ENCODE data around the gene GIPC1. TPM values are rescaled to one million over a fixed set of nuclear protein-coding genes. Genes with fewer than 3 reads are reported as not detected.
A peak's percentile ranks its signal among the peaks of the same experiment; 100 is the strongest.

The GIPC1 gene, protein sequence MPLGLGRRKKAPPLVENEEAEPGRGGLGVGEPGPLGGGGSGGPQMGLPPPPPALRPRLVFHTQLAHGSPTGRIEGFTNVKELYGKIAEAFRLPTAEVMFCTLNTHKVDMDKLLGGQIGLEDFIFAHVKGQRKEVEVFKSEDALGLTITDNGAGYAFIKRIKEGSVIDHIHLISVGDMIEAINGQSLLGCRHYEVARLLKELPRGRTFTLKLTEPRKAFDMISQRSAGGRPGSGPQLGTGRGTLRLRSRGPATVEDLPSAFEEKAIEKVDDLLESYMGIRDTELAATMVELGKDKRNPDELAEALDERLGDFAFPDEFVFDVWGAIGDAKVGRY
- total RNA-seq (2012; rRNA removed) = 74.2 and 77.5 TPM in 2 replicates
- polyA plus RNA-seq (2012; rRNA removed) = 133 and 153 TPM in 2 replicates
- polyA plus RNA-seq (2012; cell fraction: cytosol; rRNA removed) = 151 and 196 TPM in 2 replicates
- polyA plus RNA-seq (2012; cell fraction: nucleus; rRNA removed; ENCODE audit: low replicate concordance) = 93.4 and 205 TPM in 2 replicates
- percentile 72 among the genes with signal in this experiment for Bru-seq, nascent RNA
- percentile 82 among the genes with signal in this experiment for BruChase-seq, experiment 1, labeled RNA remaining after a 6-hour chase
- BruChase-seq, experiment 2, labeled RNA remaining after a 2-hour chase = percentile 69 among the genes with signal in this experiment
- long read RNA-seq, transcript GIPC1-202 (6 exons, 1,483 nt) = minor isoform, 6 of 184 reads
- long read RNA-seq, transcript GIPC1-205 (8 exons, 1,386 nt) = minor isoform, 55 of 184 reads
- long read RNA-seq, transcript GIPC1-203 (9 exons, 1,926 nt) = major isoform, 60 of 184 reads
- long read RNA-seq, partial matches to known transcripts = 14 of 184 reads
- long read RNA-seq, other reads (novel, unspliced or antisense) = 41 of 184 reads

DNA sequence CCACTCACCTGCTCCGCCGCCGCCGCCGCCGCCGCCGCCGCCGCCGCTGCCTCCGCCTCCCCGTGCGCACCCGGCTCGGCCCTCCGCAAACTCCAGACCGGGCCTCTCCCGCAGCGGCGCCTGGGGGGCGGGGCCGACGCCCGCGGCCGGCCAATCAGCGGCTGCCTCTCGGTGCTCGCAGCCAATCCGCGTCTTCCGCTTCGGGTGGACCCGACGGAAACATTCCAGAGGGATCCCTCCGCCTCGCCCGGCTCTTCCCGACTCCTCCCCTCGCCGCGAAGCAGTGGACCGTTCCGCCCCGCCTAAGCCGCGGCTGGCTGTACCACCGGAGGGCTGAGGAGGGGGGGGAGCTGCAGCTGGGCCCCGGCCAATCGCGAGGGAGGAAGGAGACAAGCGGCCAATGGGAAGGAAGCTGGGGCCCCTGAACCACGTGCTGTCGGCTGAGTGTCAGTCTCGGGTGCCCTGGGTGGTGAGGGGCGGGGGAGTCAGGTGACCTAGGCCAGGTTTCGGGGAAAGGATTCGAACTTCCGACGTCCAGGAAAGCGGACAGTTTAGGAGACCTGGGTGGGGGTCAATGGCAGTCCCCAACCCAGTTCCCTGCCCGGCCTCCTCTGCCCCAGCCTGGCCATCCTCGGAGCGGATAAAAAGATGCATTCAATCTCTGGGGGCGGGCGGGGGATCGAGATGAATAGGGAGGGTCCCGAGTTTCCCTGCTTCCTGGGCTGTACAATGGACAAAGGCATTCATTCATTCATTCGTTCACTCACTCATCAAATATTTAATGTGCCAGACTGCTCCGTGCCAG, at the start of gene GIPC1:
Gene GIPC1 (minus strand): TSS at position 99 of the 805 bp plus-strand sequence. CDS start 13,151 bp downstream, outside the sequence.
- Histone ChIP-seq H3K4me2 (ENCODE audit: low read depth, low read length) (peak within 1 kb of the TSS; percentile 99), H3K27ac (ENCODE audit: insufficient read depth, low read length) (peak within 1 kb of the TSS; percentile 62), H4K91ac (ENCODE audit: insufficient read depth, low read depth, low read length) (peak within 1 kb of the TSS; percentile 31), H3K9me3 (ENCODE audit: control insufficient read depth, insufficient read depth, low read length) (no peaks in the 10 kb centered on the region), H2BK15ac (ENCODE audit: low read depth, low read length) (0 out of 3 replicates have a peak within 1 kb of the TSS, but pooled peaks have one; percentile 12), H3K27me3 (ENCODE audit: control insufficient read depth, insufficient read depth, low read length) (no peaks in the 10 kb centered on the region), H2BK5ac (ENCODE audit: low read depth, low read length, poor library complexity, severe bottlenecking) (peak within 1 kb of the TSS; percentile 79), H3K9ac (ENCODE audit: low read depth, low read length) (peak within 1 kb of the TSS; percentile 73), H2BK120ac (ENCODE audit: low read depth, low read length) (peak within 1 kb of the TSS; percentile 38), H3K18ac (ENCODE audit: low read depth, low read length) (no peak within 1 kb of the TSS), H2AFZ (replicated peaks; ENCODE audit: low read length, poor library complexity) (peak within 1 kb of the TSS; percentile 92), H3K56ac (ENCODE audit: extremely low read depth, insufficient read depth, low read length) (peak within 1 kb of the TSS; percentile 68; the same call in 1 of the 2 replicates), H3K36me3 (ENCODE audit: control insufficient read depth, insufficient read depth, low read length) (peaks cover 11% of the 10 kb centered on the region), H3K4ac (ENCODE audit: low read depth, low read length) (peak within 1 kb of the TSS; percentile 70), H3K4me1 (ENCODE audit: control insufficient read depth, insufficient read depth, low read length) (peaks cover 8% of the 10 kb centered on the region), H3K23ac (ENCODE audit: low read depth, low read length) (peak within 1 kb of the TSS; percentile 32), H3K14ac (replicated peaks; ENCODE audit: low read depth, low read length) (peak within 1 kb of the TSS; percentile 93), H4K20me1 (ENCODE audit: insufficient read depth, low read length) (peaks cover 24% of the 10 kb centered on the region), H4K5ac (ENCODE audit: low read depth, low read length) (peak within 1 kb of the TSS; percentile 78; the same call in 1 of the 2 replicates), H4K8ac (ENCODE audit: low read depth in 2 of 2, low read length in 2 of 2) (peak within 1 kb of the TSS; percentile 45 to 62), H3K9me1 (ENCODE audit: insufficient read depth, low read length) (peaks cover 11% of the 10 kb centered on the region), H2BK20ac (ENCODE audit: low read depth, low read length) (no peak within 1 kb of the TSS), H2AK5ac (ENCODE audit: low read depth, low read length) (peak within 1 kb of the TSS; percentile 92), H2AK9ac (replicated peaks; ENCODE audit: low read depth, low read length, poor library complexity) (peak within 1 kb of the TSS; percentile 99), H3K4me3 (ENCODE audit: insufficient read depth, low read depth, low read length) (peak within 1 kb of the TSS; percentile 100), H3K79me1 (ENCODE audit: low read depth in 1 of 2, low read length in 2 of 2) (peaks cover 20 to 36% of the 10 kb centered on the region in 2 experiments)
- BruUV-seq (replicated peaks) = no TSS peak
- WGBS, 2 experiments (ENCODE audit: extremely low coverage in 2 of 2, insufficient read length in 1 of 2) = 0% methylated on average over 16 of the region's 71 CpGs; no CpG with 5 or more reads in 1 of the 2 experiments
- ATAC-seq (ENCODE audit: low read depth) = peak; percentile 99
- dilution Hi-C loops (cut with HindIII; ENCODE audit: low sequenced_read_pairs, unreplicated experiment) (no loop called here), in situ Hi-C loops (cut with MboI; ENCODE audit: low sequenced_read_pairs) (no loop called here), intact Hi-C loops (cut with micrococcal nuclease) (no loop called here)
- ChIA-PET CTCF (no interaction called here), POLR2A (ENCODE audit: unreplicated experiment) (no interaction called here)
- peak; percentile 99 for DNase-seq
- TF ChIP-seq, protein P1, sequence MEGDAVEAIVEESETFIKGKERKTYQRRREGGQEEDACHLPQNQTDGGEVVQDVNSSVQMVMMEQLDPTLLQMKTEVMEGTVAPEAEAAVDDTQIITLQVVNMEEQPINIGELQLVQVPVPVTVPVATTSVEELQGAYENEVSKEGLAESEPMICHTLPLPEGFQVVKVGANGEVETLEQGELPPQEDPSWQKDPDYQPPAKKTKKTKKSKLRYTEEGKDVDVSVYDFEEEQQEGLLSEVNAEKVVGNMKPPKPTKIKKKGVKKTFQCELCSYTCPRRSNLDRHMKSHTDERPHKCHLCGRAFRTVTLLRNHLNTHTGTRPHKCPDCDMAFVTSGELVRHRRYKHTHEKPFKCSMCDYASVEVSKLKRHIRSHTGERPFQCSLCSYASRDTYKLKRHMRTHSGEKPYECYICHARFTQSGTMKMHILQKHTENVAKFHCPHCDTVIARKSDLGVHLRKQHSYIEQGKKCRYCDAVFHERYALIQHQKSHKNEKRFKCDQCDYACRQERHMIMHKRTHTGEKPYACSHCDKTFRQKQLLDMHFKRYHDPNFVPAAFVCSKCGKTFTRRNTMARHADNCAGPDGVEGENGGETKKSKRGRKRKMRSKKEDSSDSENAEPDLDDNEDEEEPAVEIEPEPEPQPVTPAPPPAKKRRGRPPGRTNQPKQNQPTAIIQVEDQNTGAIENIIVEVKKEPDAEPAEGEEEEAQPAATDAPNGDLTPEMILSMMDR (conservative IDR thresholded peaks at IDR 0.05; ENCODE audit: low read depth, low read length) = no peak
- TF ChIP-seq RFX5 (IDR thresholded peaks at IDR 0.05; ENCODE audit: low read depth, low read length) (0 out of 2 replicates have a peak, but pooled peaks have one; percentile 54), POLR2A (IDR thresholded peaks at IDR 0.05; ENCODE audit: low read depth, low read length) (peak; percentile 31; the same call in 1 of the 2 replicates), SMC3 (IDR thresholded peaks at IDR 0.05; ENCODE audit: low read depth, low read length) (no peak), MAFK (IDR thresholded peaks at IDR 0.05; ENCODE audit: low read depth, low read length) (no peak), CEBPB (IDR thresholded peaks at IDR 0.05; ENCODE audit: low read depth, low read length) (no peak), BHLHE40 (IDR thresholded peaks at IDR 0.05; ENCODE audit: low read depth, low read length) (peak; percentile 96), NFE2L2 (IDR thresholded peaks at IDR 0.05; ENCODE audit: low read depth, low read length) (no peak), CHD1 (IDR thresholded peaks at IDR 0.05; ENCODE audit: low read depth, low read length) (peak; percentile 94; the same call in 1 of the 2 replicates), MXI1 (IDR thresholded peaks at IDR 0.05; ENCODE audit: borderline replicate concordance, low read depth, low read length) (peak; percentile 49; the same call in 1 of the 2 replicates), FOS (IDR thresholded peaks at IDR 0.05; ENCODE audit: low read depth, low read length) (peak; percentile 40; the same call in 1 of the 2 replicates), RCOR1 (IDR thresholded peaks at IDR 0.05; ENCODE audit: insufficient replicate concordance, low read length) (no peak), RAD21 (IDR thresholded peaks at IDR 0.05; ENCODE audit: low read length) (no peak)
